ENCODE data around the gene NEAT1. TPM values are rescaled to one million over a fixed set of nuclear protein-coding genes. Genes with fewer than 3 reads are reported as not detected.
A peak's percentile ranks its signal among the peaks of the same experiment; 100 is the strongest.

The NEAT1 gene
- total and polyA plus RNA-seq, 2 experiments from 2014 or later, result 50.7 to 74.3 TPM

DNA sequence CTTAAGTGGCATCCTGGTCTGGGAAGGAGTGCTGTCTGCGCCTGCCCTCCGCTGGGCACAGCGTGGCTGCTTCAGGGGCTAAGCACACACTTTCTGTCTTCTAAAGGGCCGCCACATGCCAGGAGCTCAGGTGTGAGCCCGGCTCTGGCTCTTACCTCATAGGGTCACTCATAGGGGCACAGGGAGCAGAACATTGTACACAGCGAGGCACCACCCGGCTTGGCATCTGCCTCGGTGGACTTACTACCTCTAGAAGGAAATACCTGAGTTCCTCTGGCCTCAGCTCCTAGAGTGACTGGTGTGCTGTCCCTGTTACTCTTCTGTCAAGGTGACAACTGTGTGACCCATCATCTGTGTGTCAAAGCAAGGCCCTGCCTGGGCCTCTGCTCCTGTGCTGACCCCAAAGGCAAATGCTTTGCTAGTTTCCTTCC, 13.4 kb downstream of the NEAT1 start:
- H3K36me3 ChIP-seq (ENCODE audit: low read depth), result peaks cover 71% of the 10 kb centered on the region
- DNase-seq, result peak; percentile 38
- no peaks in the 10 kb centered on the region for H3K27me3 ChIP-seq (replicated peaks; ENCODE audit: insufficient read depth)
- H3K79me2 ChIP-seq (ENCODE audit: insufficient read depth), result peaks cover 99% of the 10 kb centered on the region
- WGBS, 2 experiments (ENCODE audit: low coverage in 1 of 2, low lambda C conversion rate in 2 of 2, missing lambda C conversion rate in 2 of 2), result 70 to 73% methylated on average over 8 of the region's 8 CpGs
- H2AFZ ChIP-seq, result no peak overlapping the region
- in situ Hi-C loops (cut with MboI), result no loop called here
- peaks cover 70% of the 10 kb centered on the region for H4K20me1 ChIP-seq (ENCODE audit: insufficient read depth)
- peaks cover 99% of the 10 kb centered on the region for H3F3A ChIP-seq (ENCODE audit: insufficient read depth)
- H3K9me2 ChIP-seq (ENCODE audit: insufficient read depth), result no peaks in the 10 kb centered on the region
- peaks cover 72% of the 10 kb centered on the region for H3K4me1 ChIP-seq (ENCODE audit: insufficient read depth)
- H3K9ac ChIP-seq, result peak overlapping the region; percentile 100
- H3K4me3 ChIP-seq, result peak overlapping the region; percentile 93
- peak overlapping the region; percentile 96 for H3K4me2 ChIP-seq (ENCODE audit: unreplicated experiment)
- peak overlapping the region; percentile 100 for H3K27ac ChIP-seq
- no peaks in the 10 kb centered on the region for H3K9me3 ChIP-seq (ENCODE audit: low read depth)
- TF ChIP-seq EZH2phosphoT487 (IDR thresholded peaks at IDR 0.05; ENCODE audit: insufficient read depth, low read depth), result no peak
- TF ChIP-seq EZH2 (IDR thresholded peaks at IDR 0.05; ENCODE audit: insufficient read depth, poor library complexity, severe bottlenecking), result no peak

DNA sequence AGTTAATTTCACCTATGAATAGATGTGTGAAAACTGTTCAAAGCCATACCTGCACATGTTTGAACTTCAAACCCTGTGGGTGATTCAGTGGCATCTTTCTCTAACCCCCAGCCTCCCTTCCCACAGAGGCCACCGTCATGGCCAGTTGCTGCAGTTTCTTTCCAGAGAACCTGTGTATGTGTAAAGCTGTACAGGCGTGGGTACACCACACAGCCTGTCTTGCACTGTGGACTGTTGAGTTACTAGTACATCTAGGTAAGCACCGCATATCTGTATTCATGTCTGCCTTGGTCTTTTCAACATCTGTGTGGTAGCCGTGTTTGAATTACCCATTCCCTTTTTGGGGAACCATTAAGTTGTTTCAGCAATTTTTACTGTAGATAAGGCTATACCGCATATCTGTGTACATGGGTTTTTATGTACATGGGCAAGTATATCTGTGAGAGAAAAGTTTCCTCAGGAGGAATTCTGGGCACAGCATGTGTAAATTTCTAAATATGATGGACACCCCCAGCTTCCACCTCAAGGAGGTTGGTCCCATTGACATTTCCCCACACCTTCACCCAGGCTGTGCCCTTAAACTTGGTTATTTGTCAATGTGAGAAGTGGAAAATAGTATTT, 13.9 kb downstream of the NEAT1 start:
- Histone ChIP-seq H3K79me2 (ENCODE audit: insufficient read depth) (peaks cover 99% of the 10 kb centered on the region), H3K9me2 (ENCODE audit: insufficient read depth) (no peaks in the 10 kb centered on the region), H3K9me3 (ENCODE audit: low read depth) (no peaks in the 10 kb centered on the region), H3K9ac (peak overlapping the region; percentile 100), H3K27ac (peak overlapping the region; percentile 100), H3K4me3 (peak overlapping the region; percentile 93), H2AFZ (no peak overlapping the region), H3K36me3 (ENCODE audit: low read depth) (peaks cover 76% of the 10 kb centered on the region), H3K4me1 (ENCODE audit: insufficient read depth) (peaks cover 72% of the 10 kb centered on the region), H4K20me1 (ENCODE audit: insufficient read depth) (peaks cover 66% of the 10 kb centered on the region), H3K4me2 (ENCODE audit: unreplicated experiment) (peak overlapping the region; percentile 96), H3K27me3 (replicated peaks; ENCODE audit: insufficient read depth) (no peaks in the 10 kb centered on the region), H3F3A (ENCODE audit: insufficient read depth) (peaks cover 99% of the 10 kb centered on the region)
- TF ChIP-seq EZH2 (IDR thresholded peaks at IDR 0.05; ENCODE audit: insufficient read depth, poor library complexity, severe bottlenecking), result no peak
- TF ChIP-seq EZH2phosphoT487 (IDR thresholded peaks at IDR 0.05; ENCODE audit: insufficient read depth, low read depth), result no peak
- DNase-seq, result peak; percentile 59
- 47% methylated on average over 5 of the region's 5 CpGs for WGBS, 2 experiments (ENCODE audit: low coverage in 1 of 2, low lambda C conversion rate in 2 of 2, missing lambda C conversion rate in 2 of 2)
- in situ Hi-C loops (cut with MboI), result no loop called here

DNA sequence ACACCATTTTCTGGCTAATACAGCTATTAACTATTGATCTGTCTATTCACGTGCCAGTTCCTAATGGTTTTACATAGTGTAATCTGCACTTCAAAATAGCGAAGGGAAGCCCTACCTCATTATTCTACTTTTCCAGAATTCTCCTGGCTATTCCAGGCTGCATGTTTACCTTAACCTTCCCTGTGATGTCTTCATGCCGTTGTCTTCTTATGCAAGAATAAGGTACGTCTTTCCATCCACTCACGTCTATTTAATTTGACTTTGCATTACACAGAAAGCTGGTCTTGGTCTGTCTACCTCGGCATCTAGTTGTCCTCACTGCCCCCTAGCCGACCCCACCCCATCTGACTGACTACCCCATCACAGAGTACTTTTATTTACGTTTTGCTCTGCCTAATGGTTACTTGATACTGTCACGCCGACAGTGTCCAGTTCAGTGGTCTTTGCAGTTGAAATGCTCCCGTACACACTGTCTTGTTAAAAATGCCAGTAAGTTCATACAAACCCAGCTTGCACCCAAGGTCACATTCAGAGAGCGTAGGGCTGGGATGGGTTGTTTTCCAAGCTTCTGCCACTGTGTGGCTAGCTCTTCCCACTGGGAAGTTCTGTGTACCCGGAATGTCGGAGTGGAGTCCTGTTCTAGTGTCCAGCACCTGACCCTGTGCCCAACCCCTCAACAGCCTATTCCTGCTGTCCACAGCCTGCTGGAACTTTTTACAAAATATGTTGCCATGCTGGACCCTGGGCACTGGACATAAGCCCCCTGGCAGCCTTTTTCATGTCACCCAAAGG, 15.0 kb downstream of the NEAT1 start:
- no peaks in the 10 kb centered on the region for H3K9me3 ChIP-seq (ENCODE audit: low read depth)
- peaks cover 99% of the 10 kb centered on the region for H3F3A ChIP-seq (ENCODE audit: insufficient read depth)
- no peaks in the 10 kb centered on the region for H3K27me3 ChIP-seq (replicated peaks; ENCODE audit: insufficient read depth)
- no peak overlapping the region for H2AFZ ChIP-seq
- peaks cover 76% of the 10 kb centered on the region for H3K4me1 ChIP-seq (ENCODE audit: insufficient read depth)
- H3K9ac ChIP-seq, result peak overlapping the region; percentile 100
- H3K36me3 ChIP-seq (ENCODE audit: low read depth), result peaks cover 72% of the 10 kb centered on the region
- H4K20me1 ChIP-seq (ENCODE audit: insufficient read depth), result peaks cover 60% of the 10 kb centered on the region
- peak overlapping the region; percentile 100 for H3K27ac ChIP-seq
- peak; percentile 44 for DNase-seq
- peak overlapping the region; percentile 35 for H3K4me3 ChIP-seq
- in situ Hi-C loops (cut with MboI), result no loop called here
- H3K9me2 ChIP-seq (ENCODE audit: insufficient read depth), result no peaks in the 10 kb centered on the region
- 59 to 64% methylated on average over 14 of the region's 14 CpGs for WGBS, 2 experiments (ENCODE audit: low coverage in 1 of 2, low lambda C conversion rate in 2 of 2, missing lambda C conversion rate in 2 of 2)
- TF ChIP-seq EZH2 (IDR thresholded peaks at IDR 0.05; ENCODE audit: insufficient read depth, poor library complexity, severe bottlenecking) (no peak), EZH2phosphoT487 (IDR thresholded peaks at IDR 0.05; ENCODE audit: insufficient read depth, low read depth) (no peak)
- peaks cover 99% of the 10 kb centered on the region for H3K79me2 ChIP-seq (ENCODE audit: insufficient read depth)
- peak overlapping the region; percentile 42 for H3K4me2 ChIP-seq (ENCODE audit: unreplicated experiment)

DNA sequence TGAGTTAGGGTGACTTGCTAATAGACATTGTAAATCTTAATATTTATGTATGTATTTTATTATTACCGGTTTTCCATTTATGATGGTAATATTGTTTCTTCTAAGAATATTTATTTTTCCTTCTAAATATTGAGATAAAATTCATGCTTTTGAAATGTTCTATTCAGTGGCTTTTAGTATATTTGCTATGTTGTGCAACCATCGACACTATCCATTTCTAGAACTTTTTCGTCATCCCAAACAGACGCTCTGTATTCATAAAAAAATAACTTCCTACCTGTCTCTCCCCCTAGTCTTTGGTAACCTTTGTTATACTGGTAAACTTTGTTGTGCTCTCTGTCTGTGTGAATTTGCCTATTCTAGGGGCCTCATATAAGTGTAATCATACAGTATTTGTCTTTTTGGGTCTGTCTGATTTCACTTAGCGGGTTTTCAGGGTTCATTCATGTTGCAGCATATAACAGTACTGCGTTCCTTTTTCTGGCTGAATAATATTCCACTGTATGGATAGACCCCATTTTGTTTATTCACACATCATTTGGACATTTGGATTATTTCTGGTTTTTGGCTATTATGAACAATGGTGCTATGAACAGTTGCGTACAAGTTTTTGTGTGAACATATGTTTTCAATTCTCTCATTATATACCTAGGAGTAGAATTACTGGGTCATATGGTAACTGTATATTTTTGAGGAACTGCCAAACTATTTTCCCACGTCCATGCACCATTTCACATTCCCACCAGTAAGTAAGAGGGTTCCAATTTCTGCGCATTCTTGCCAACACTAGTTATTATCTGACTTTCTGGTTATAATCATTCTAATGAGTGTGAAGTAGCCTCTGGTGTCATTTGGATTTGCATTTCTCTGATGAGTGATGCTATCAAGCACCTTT, 15.9 kb downstream of the NEAT1 start:
- Histone ChIP-seq H3K9me3 (ENCODE audit: low read depth) (no peaks in the 10 kb centered on the region), H3K79me2 (ENCODE audit: insufficient read depth) (peaks cover 99% of the 10 kb centered on the region), H3K9me2 (ENCODE audit: insufficient read depth) (no peaks in the 10 kb centered on the region), H3K27me3 (replicated peaks; ENCODE audit: insufficient read depth) (no peaks in the 10 kb centered on the region), H2AFZ (no peak overlapping the region), H3K4me3 (peak overlapping the region; percentile 48), H3K4me1 (ENCODE audit: insufficient read depth) (peaks cover 74% of the 10 kb centered on the region), H3K4me2 (ENCODE audit: unreplicated experiment) (peak overlapping the region; percentile 42), H3K36me3 (ENCODE audit: low read depth) (peaks cover 64% of the 10 kb centered on the region), H3K27ac (peak overlapping the region; percentile 100), H3F3A (ENCODE audit: insufficient read depth) (peaks cover 99% of the 10 kb centered on the region), H3K9ac (peak overlapping the region; percentile 100), H4K20me1 (ENCODE audit: insufficient read depth) (peaks cover 62% of the 10 kb centered on the region)
- 80 to 83% methylated on average over 9 of the region's 9 CpGs for WGBS, 2 experiments (ENCODE audit: low coverage in 1 of 2, low lambda C conversion rate in 2 of 2, missing lambda C conversion rate in 2 of 2)
- no peak for TF ChIP-seq EZH2phosphoT487 (IDR thresholded peaks at IDR 0.05; ENCODE audit: insufficient read depth, low read depth)
- no peak for TF ChIP-seq EZH2 (IDR thresholded peaks at IDR 0.05; ENCODE audit: insufficient read depth, poor library complexity, severe bottlenecking)
- peak; percentile 47 for DNase-seq
- in situ Hi-C loops (cut with MboI), result no loop called here
